ENCODE data around the gene CCDC97.
"Not testable (repeated sequence)": the region's sequence is repeated elsewhere in the genome, so short reads cannot be mapped to it uniquely, and the experiment has no call there.

The CCDC97 gene

DNA sequence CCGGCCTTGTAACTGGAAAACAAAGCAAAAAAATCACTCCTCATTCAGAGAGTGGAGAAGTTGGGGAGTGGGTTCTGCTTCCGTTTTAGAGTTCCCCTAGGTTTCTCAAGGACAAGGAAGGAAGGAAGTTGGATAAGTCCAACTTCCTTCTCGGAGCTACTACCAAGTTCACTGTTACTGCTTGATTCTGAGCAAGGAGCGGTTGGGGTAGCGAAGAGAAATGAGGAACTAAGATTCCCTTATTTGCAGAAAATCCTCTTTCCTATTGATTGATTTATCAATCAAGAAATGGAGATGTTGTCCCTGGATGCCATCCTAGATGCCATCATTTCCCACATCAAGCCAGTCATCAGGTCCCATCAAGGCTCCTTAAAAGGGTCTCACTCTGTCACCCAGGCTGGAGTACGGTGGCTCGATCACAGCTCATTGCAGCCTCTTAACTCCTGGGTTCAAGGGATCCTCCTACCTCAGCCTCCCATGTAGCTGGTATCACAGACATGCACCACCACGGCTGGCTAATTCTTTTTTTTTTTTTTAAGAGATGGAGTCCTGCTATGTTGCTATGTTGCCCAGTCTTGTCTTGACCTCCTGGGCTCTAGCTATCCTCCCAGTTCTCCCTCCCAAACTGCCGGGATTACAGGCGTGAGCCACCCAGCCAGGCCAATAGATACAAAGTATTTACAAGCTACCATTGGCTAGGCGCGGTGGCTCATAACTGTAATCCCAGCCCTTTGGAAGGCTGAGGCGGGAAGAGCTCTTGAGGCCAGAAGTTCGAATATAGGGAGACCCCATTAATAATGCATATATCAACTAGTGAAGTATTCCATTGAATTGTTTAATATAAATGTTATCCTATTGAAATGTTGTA is 54.8 kb downstream of the CCDC97 start:
- DNase-seq (ENCODE audit: low spot score): no peak

DNA sequence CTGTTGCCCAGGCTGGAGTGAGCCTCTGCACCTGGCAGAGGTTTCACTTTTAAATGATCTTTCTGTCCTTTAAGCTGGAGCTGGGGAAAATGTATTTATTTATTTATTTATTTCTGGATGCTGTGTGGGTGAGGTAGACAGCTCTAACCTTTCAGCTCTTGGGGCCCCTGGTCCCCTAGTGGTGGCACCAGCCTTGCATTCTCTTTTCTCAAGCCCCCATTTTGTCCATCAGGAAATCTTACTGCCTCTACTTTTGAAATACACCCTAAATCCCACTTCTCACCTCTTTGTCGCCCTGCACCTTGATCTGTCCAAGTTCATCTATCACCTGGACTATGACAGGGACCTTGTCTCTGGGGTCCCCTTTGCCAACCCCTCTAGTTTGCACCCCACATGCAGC is 56.1 kb downstream of the CCDC97 start:
- DNase-seq (ENCODE audit: low spot score): peak; percentile 14

DNA sequence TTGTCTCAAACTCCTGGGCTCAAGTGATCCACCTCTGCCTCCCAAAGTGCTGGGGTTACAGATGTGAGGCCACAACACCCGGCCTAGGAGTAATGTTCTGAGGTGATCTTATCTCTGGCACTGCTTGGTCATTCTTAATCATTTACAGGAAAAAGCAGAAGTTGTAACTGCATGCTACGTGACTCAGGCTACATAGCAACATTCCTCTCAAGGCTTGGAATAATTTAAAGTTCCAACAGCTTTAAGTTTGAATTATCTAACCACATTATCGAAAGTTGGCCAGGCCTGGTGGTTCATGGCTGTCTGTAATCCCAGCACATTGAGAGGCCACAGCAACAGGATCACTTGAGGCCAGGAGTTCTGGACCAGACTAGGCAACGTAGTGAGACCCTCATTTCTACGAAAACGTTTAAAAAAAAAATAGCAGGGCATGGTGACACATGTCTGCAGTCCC is 57.9 kb downstream of the CCDC97 start:
- peak; percentile 94 for DNase-seq (ENCODE audit: low spot score)

DNA sequence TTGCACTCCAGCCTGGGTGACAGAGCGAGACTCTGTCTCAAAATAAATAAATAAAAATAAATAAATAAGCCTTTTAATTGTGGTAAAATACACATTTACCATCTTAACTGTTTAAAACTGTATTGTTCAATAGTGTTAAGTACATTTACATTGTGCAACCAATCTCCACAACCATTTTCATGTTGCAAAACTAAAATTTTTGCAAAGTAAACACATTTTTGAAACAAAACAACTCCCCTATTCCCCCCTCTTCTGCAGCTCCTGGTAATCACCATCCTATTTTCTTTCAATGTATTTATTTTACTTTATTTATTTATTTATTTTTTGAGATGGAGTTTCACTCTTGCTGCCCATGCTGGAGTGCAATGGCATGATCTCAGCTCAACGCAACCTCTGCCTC is 59.8 kb downstream of the CCDC97 start:
- DNase-seq (ENCODE audit: low spot score): no peak

DNA sequence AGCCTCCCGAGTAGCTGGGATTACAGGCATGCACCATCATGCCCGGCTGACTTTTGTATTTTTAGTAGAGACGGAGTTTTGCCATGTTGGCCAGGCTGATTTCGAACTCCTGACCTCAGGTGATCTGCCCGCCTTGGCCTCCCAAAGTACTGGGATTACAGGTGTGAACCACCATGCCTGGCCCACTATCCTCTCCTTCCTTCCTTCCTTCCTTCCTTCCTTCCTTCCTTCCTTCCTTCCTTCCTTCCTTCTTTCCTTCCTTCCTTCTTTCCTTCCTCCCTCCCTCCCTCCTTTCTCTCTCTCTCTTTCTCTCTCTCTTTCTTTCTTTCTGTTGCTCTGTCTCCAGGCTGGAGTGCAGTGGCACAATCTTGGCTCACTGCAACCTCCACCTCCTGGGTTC is 61.1 kb downstream of the CCDC97 start:
- not testable (repeated sequence) for DNase-seq (ENCODE audit: low spot score)

DNA sequence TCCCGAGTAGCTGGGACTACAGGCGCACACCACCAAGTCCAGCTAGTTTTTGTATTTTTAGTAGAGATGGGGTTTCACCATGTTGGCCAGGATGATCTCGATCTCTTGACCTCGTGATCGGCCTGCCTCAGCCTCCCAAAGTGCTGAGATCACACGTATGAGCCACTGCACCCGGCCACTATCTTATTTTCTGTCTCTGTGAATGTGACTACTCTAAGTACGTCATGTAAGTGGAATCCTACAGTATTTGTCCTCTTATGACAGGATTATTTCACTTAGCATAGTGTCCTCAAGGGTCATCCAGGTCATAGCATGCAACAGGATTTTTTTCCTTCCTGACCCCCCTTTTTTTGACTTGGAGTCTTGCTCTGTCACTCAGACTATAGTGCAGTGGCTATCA is 61.6 kb downstream of the CCDC97 start:
- DNase-seq (ENCODE audit: low spot score): no peak

DNA sequence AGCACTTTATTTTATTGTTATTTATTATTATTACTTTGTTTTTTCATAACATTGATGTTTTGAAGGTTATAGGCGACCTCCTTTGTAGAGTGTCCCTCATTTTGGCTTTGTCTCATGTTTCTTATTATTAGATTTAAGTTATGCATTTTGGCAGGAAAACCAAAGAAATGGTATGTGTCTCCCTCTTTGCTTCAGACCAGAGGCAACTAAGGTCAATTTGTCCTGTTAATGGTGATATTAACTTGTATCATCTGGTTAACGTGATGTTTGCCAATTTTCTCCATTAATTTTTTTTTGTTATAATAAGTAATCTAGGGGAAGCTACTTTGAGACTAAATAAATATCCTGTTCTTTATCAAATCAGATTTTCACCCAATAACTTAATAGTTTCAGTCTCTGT is 62.5 kb downstream of the CCDC97 start:
- DNase-seq (ENCODE audit: low spot score): no peak

DNA sequence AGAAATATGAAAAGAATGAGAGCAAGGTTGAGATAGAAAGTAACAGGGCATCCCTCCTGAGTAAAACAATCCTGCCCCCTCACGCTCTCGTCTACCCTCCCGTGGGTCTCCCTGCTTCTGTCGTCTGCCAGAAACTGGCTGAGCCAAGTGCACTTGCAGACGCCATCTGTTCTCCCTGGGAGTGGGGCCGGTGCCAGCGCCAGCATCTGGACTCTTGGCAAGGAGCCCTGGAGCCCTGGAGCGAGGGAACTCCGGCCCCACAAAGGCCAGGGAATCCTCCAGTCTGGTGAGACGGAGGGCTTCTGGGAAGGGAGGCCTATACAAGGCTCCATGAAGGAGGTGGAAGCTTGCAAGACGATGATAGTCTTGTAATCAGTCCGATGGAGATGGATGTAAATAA is 64.0 kb downstream of the CCDC97 start:
- no peak for DNase-seq (ENCODE audit: low spot score)

Data from kidney tubule cell (primary cell).